ENCODE measurements around the gene CHKA.
A peak's percentile ranks its signal among the peaks of the same experiment; 100 is the strongest.

CHKA gene

GRCh38 chr11:68044145-68044813 is 76.9 kb downstream of the CHKA start:
- DNase-seq (ENCODE audit: low spot score), result no peak

GRCh38 chr11:68043349-68044144 is 77.6 kb downstream of the CHKA start:
- DNase-seq (ENCODE audit: low spot score), result no peak

- no peak for DNase-seq (ENCODE audit: low spot score)
These were observed 78.2 kb downstream of the CHKA start for GRCh38 chr11:68043029-68043348.

- no peak for DNase-seq (ENCODE audit: low spot score)
These were observed 78.8 kb downstream of the CHKA start for GRCh38 chr11:68042219-68043028.

- no peak for DNase-seq (ENCODE audit: low spot score)
These were observed 79.5 kb downstream of the CHKA start for GRCh38 chr11:68041617-68042218.

- no peak for DNase-seq (ENCODE audit: low spot score)
These were observed 80.1 kb downstream of the CHKA start for GRCh38 chr11:68040957-68041591.

- peak; percentile 52 for DNase-seq (ENCODE audit: low spot score)
These were observed 80.9 kb downstream of the CHKA start for GRCh38 chr11:68040101-68040956.

- no peak for DNase-seq (ENCODE audit: low spot score)
These were observed 81.6 kb downstream of the CHKA start for GRCh38 chr11:68039526-68040086.

GRCh38 chr11:68038718-68039525 is 82.3 kb downstream of the CHKA start, which contains the start of gene TCIRG1:
Gene TCIRG1, plus strand, starts transcription at chr11:68039025. Its CDS starts 2,247 bp downstream, at chr11:68041272.
- peak; percentile 84 for DNase-seq (ENCODE audit: low spot score)

GRCh38 chr11:68038226-68038717 is 82.9 kb downstream of the CHKA start:
- DNase-seq (ENCODE audit: low spot score), result no peak

GRCh38 chr11:68037411-68038225 is 83.6 kb downstream of the CHKA start:
- DNase-seq (ENCODE audit: low spot score), result no peak

- DNase-seq (ENCODE audit: low spot score), result peak; percentile 59
These were observed 84.4 kb downstream of the CHKA start for GRCh38 chr11:68036717-68037239.

GRCh38 chr11:68036141-68036716 is 85.0 kb downstream of the CHKA start:
- no peak for DNase-seq (ENCODE audit: low spot score)

- no peak for DNase-seq (ENCODE audit: low spot score)
These were observed 85.8 kb downstream of the CHKA start for GRCh38 chr11:68035266-68035876.

- no peak for DNase-seq (ENCODE audit: low spot score)
These were observed 87.5 kb downstream of the CHKA start for GRCh38 chr11:68033708-68034045.

GRCh38 chr11:68032997-68033707 is 88.0 kb downstream of the CHKA start:
- no peak for DNase-seq (ENCODE audit: low spot score)

- DNase-seq (ENCODE audit: low spot score), result no peak
These were observed 89.2 kb downstream of the CHKA start for GRCh38 chr11:68032003-68032402.
